Measurements from ENCODE around the gene ATP1B1. TPM values are rescaled to one million over a fixed set of nuclear protein-coding genes. Genes with fewer than 3 reads are reported as not detected.

The ATP1B1 gene
- total and polyA plus RNA-seq, 8 donors, result 93.4 to 213 (median 166) TPM

- DNase-seq (no peak), ATAC-seq (no peak), FAIRE-seq (no peak)
- TF ChIP-seq, protein P1, sequence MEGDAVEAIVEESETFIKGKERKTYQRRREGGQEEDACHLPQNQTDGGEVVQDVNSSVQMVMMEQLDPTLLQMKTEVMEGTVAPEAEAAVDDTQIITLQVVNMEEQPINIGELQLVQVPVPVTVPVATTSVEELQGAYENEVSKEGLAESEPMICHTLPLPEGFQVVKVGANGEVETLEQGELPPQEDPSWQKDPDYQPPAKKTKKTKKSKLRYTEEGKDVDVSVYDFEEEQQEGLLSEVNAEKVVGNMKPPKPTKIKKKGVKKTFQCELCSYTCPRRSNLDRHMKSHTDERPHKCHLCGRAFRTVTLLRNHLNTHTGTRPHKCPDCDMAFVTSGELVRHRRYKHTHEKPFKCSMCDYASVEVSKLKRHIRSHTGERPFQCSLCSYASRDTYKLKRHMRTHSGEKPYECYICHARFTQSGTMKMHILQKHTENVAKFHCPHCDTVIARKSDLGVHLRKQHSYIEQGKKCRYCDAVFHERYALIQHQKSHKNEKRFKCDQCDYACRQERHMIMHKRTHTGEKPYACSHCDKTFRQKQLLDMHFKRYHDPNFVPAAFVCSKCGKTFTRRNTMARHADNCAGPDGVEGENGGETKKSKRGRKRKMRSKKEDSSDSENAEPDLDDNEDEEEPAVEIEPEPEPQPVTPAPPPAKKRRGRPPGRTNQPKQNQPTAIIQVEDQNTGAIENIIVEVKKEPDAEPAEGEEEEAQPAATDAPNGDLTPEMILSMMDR (IDR thresholded peaks at IDR 0.05), result no peak
- intact Hi-C loops (cut with DNase I), result loop anchor here in 1 of 3 donors (10.0 kb wide), 1 partner anchor 466 kb away; no protein-coding TSS in a partner anchor
- no peak overlapping the region for H3K4me3 ChIP-seq
- no peaks in the 10 kb centered on the region for H3K36me3 ChIP-seq
- no peaks in the 10 kb centered on the region for H3K27me3 ChIP-seq
- H3K9me3 ChIP-seq, result no peaks in the 10 kb centered on the region
- WGBS, 2 donors, result 16 to 23% methylated on average over 3 of the region's 3 CpGs
- no peak overlapping the region for H3K27ac ChIP-seq
- peaks cover 16 to 26% (median 20%) of the 10 kb centered on the region in 3 donors for H3K4me1 ChIP-seq
These were observed 5.8 kb upstream of the ATP1B1 start for GRCh38 chr1:169100651-169101088.

DNA sequence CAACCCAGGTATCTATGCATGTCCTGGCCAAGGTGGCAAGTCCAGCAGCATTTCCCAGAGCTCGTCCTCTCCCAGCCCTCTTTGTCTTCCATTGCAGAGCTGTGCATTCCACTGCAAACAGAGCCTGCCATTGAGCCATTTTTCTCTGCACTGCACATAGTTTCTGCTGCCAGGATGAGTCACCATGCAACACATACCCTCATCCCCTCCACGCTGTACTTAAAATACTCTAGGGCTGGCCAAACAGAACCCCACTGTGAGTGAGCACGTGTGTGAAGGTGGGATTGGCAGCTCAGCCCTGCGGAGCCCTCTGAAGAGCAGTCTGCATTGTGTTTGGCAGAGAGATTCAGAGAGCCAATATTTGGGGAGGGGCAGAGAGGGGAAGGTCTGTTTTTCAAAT is 3.9 kb upstream of the ATP1B1 start:
- ATAC-seq (no peak), FAIRE-seq (no peak), DNase-seq (peak in 3 of 6 donors; percentile 23 to 58 (median 34))
- Histone ChIP-seq H3K4me1 (peaks cover 16 to 26% (median 20%) of the 10 kb centered on the region in 3 donors), H3K9me3 (no peaks in the 10 kb centered on the region), H3K27me3 (no peaks in the 10 kb centered on the region), H3K4me3 (peak overlapping the region in 2 of 4 donors; percentile 20 to 29), H3K27ac (peak overlapping the region; percentile 90 to 98 (median 94)), H3K36me3 (no peaks in the 10 kb centered on the region)
- TF ChIP-seq, protein P1 (IDR thresholded peaks at IDR 0.05), result no peak
- intact Hi-C loops (cut with DNase I), result loop anchor here in 1 of 3 donors (10.0 kb wide), 1 partner anchor 468 kb away; no protein-coding TSS in a partner anchor
- 53 to 58% methylated on average over 4 of the region's 4 CpGs for WGBS, 2 donors

- Histone ChIP-seq H3K27ac (peak overlapping the region; percentile 90 to 98 (median 94)), H3K9me3 (no peaks in the 10 kb centered on the region), H3K36me3 (no peaks in the 10 kb centered on the region), H3K4me1 (peaks cover 16 to 26% (median 20%) of the 10 kb centered on the region in 3 donors), H3K4me3 (peak overlapping the region in 2 of 4 donors; percentile 20 to 29), H3K27me3 (no peaks in the 10 kb centered on the region)
- ATAC-seq, result no peak
- WGBS, 2 donors, result 46 to 50% methylated on average over 5 of the region's 5 CpGs
- no peak for DNase-seq
- intact Hi-C loops (cut with DNase I), result loop anchor here in 1 of 3 donors (10.0 kb wide), 1 partner anchor 468 kb away; no protein-coding TSS in a partner anchor
- TF ChIP-seq, protein P1 (IDR thresholded peaks at IDR 0.05), result no peak
- no peak for FAIRE-seq
These were observed 3.5 kb upstream of the ATP1B1 start for GRCh38 chr1:169103002-169103401.

DNA sequence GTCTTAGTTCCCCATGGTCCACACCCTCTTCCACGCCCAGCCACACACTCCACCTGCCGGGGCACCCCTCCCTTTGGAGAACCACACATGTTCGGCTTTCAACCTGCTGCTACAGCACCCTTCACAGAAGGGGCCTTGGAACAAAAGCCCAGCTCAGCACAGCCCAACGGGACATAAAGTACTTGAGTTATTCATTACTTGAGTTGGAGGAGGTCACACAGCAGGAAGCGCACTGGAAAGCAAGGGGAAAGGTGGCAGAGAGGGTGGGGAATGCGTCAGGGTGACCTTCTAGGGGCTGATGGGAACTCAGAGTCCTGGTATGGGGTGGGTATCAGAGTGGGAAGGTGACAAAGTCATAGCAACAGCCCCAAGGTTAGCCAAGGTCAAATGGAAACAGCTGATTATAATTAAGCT is 3.0 kb upstream of the ATP1B1 start:
- peak in 5 of 6 donors; percentile 56 to 82 (median 78) for DNase-seq
- no peak for FAIRE-seq
- H3K27ac ChIP-seq, result peak overlapping the region; percentile 90 to 98 (median 94)
- no peaks in the 10 kb centered on the region for H3K36me3 ChIP-seq
- intact Hi-C loops (cut with DNase I), result loop anchor here in 1 of 3 donors (10.0 kb wide), 1 partner anchor 469 kb away; no protein-coding TSS in a partner anchor
- peak overlapping the region in 2 of 4 donors; percentile 20 to 29 for H3K4me3 ChIP-seq
- peak; percentile 1 to 24 (median 17) for ATAC-seq
- 18 to 20% methylated on average over 6 of the region's 6 CpGs for WGBS, 2 donors
- TF ChIP-seq, protein P1 (IDR thresholded peaks at IDR 0.05), result no peak
- peaks cover 16 to 26% (median 20%) of the 10 kb centered on the region in 3 donors for H3K4me1 ChIP-seq
- H3K9me3 ChIP-seq, result no peaks in the 10 kb centered on the region
- H3K27me3 ChIP-seq, result no peaks in the 10 kb centered on the region

DNA sequence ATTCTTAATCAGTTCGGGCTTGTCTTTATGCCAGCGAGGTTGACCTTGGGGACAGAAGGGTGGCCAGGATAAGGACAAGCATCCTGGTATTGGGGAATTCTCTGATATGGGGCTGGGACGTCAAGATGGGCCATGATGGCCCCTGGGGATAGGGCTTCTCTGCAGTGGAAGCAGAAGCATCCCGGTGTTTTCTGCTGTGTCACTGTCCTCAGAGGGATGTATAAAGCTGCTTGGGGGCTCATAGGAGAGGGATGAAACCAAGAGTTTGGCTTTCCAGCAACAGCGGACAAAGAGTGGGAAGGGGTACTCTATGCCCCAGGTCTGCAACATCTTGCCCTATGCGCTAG is 1.4 kb upstream of the ATP1B1 start:
- intact Hi-C loops (cut with DNase I), result loop anchor here in 1 of 3 donors (10.0 kb wide), 1 partner anchor 470 kb away; no protein-coding TSS in a partner anchor
- H3K4me3 ChIP-seq, result peak overlapping the region in 3 of 4 donors; percentile 80 to 96 (median 94)
- peak overlapping the region; percentile 90 to 98 (median 94) for H3K27ac ChIP-seq
- no peaks in the 10 kb centered on the region for H3K27me3 ChIP-seq
- WGBS, 2 donors, result 27 to 33% methylated on average over 6 of the region's 6 CpGs
- FAIRE-seq (no peak), ATAC-seq (no peak), DNase-seq (no peak)
- TF ChIP-seq, protein P1 (IDR thresholded peaks at IDR 0.05), result no peak
- H3K9me3 ChIP-seq, result no peaks in the 10 kb centered on the region
- no peaks in the 10 kb centered on the region for H3K36me3 ChIP-seq
- H3K4me1 ChIP-seq, result peaks cover 18 to 29% (median 22%) of the 10 kb centered on the region in 3 donors

Measured in pancreas (tissue), 10 donors.